Measurements from ENCODE around the gene MAD1L1. TPM values are rescaled to one million over a fixed set of nuclear protein-coding genes. Genes with fewer than 3 reads are reported as not detected.

The MAD1L1 gene
- polyA plus RNA-seq, 1 experiment = 32.0 TPM

DNA sequence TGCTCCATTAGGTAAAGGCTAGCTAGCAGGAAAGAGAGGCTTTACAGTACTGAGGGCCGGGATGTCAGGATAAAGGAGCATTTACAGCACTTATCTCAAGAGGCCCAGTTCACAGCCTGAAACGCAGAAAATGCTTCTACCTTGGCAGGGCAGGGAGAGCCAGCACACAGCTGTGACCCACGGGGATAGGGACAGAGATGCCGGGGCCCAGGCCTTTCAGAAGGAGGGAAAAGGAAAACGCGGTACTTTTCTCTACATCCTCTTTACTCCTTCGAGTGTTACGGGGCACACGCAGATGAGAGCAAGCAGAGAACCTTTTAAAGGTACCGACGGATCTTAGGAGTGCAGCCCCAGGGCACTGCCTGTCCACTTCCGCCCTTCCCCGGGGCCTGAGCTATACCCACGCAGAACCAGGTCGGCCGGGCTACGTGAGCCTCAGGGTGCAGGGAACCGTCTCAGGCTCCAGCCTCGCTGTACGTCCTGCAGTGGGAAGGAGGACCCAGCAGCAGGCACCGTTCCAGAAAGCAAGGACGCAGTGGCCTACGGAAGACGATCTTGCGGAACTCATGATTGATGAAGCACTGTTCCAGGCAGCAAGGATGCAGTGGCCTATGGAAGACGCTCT is 330.4 kb downstream of the MAD1L1 start:
- Histone ChIP-seq H3K36me3 (ENCODE audit: control insufficient read depth, insufficient read depth, low read length) (no peaks in the 10 kb centered on the region), H3K4me3 (ENCODE audit: low read depth, low read length) (no peak overlapping the region), H3K27me3 (ENCODE audit: control insufficient read depth, insufficient read depth, low read length) (no peaks in the 10 kb centered on the region)
- POLR2A ChIA-PET = no interaction called here
- DNase-seq (ENCODE audit: low read depth) = no peak
- TF ChIP-seq, protein P1, sequence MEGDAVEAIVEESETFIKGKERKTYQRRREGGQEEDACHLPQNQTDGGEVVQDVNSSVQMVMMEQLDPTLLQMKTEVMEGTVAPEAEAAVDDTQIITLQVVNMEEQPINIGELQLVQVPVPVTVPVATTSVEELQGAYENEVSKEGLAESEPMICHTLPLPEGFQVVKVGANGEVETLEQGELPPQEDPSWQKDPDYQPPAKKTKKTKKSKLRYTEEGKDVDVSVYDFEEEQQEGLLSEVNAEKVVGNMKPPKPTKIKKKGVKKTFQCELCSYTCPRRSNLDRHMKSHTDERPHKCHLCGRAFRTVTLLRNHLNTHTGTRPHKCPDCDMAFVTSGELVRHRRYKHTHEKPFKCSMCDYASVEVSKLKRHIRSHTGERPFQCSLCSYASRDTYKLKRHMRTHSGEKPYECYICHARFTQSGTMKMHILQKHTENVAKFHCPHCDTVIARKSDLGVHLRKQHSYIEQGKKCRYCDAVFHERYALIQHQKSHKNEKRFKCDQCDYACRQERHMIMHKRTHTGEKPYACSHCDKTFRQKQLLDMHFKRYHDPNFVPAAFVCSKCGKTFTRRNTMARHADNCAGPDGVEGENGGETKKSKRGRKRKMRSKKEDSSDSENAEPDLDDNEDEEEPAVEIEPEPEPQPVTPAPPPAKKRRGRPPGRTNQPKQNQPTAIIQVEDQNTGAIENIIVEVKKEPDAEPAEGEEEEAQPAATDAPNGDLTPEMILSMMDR (IDR thresholded peaks at IDR 0.05; ENCODE audit: insufficient read depth, low read depth, low read length) = no peak
- CTCF ChIA-PET = no interaction called here

DNA sequence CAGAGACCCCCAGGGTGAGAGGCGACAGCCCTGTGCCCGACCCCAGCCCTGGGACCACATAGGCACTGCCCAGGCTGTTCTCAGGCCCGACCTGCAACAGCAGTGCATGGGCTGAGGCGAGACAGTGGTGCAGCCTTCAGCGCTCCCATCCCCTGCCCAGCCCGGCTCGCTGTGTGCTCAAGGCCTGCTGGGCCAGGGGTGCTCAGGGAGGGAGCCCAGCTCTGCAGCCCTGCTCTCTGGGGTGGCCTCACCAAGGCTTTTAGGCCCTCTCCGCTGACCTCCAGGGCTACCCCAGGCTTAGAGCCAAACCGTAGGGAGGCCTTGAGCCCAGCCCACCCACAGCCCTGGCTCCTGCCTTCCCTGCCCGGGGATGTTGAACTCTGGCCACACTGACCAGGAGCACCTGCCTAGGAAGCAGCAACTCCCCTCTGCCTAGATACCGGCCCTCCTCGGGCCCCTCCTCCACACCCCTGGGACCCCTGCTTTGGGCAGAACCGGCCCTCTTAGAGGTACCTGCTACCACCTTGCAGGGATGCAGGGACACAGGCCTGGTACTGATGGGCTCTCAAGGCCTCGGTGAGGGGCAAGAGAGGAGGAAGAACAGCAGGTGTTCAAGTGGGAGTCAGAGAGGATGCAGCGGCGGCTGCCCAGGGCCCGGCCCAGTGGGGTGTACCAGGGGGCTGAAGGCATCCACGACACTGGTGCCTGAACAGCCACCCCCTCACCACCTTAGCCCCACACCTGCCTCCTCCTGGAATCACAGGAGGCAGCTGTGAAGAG is 331.1 kb downstream of the MAD1L1 start:
- CTCF ChIA-PET = no interaction called here
- Histone ChIP-seq H3K4me3 (ENCODE audit: low read depth, low read length) (no peak overlapping the region), H3K27me3 (ENCODE audit: control insufficient read depth, insufficient read depth, low read length) (no peaks in the 10 kb centered on the region), H3K36me3 (ENCODE audit: control insufficient read depth, insufficient read depth, low read length) (no peaks in the 10 kb centered on the region)
- TF ChIP-seq, protein P1 (IDR thresholded peaks at IDR 0.05; ENCODE audit: insufficient read depth, low read depth, low read length) = no peak
- POLR2A ChIA-PET = no interaction called here
- DNase-seq (ENCODE audit: low read depth) = no peak

DNA sequence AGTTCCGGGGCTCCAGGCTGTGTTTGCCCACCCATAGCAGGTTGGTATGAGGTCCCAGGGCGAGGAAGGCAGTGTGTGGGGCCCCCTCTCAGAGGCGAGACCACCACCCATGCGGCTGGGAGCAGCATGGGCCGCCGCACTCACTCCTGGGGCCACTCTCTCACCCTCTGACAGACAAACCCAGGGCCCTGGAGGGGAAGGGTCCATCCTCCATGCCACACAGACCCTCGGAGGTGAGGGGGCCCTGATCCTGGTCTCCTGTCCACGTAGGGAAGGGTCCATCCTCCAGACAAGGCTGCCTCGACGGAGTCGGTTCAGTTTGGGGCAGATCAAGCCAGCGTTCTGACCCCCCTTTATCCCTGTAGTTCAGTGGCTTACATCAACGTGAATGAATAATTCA is 331.9 kb downstream of the MAD1L1 start:
- TF ChIP-seq, protein P1 (IDR thresholded peaks at IDR 0.05; ENCODE audit: insufficient read depth, low read depth, low read length) = no peak
- DNase-seq (ENCODE audit: low read depth) = no peak
- ChIA-PET CTCF (no interaction called here), POLR2A (no interaction called here)
- Histone ChIP-seq H3K36me3 (ENCODE audit: control insufficient read depth, insufficient read depth, low read length) (no peaks in the 10 kb centered on the region; the same call in 1 of the 2 replicates), H3K4me3 (ENCODE audit: low read depth, low read length) (no peak overlapping the region), H3K27me3 (ENCODE audit: control insufficient read depth, insufficient read depth, low read length) (no peaks in the 10 kb centered on the region)

DNA sequence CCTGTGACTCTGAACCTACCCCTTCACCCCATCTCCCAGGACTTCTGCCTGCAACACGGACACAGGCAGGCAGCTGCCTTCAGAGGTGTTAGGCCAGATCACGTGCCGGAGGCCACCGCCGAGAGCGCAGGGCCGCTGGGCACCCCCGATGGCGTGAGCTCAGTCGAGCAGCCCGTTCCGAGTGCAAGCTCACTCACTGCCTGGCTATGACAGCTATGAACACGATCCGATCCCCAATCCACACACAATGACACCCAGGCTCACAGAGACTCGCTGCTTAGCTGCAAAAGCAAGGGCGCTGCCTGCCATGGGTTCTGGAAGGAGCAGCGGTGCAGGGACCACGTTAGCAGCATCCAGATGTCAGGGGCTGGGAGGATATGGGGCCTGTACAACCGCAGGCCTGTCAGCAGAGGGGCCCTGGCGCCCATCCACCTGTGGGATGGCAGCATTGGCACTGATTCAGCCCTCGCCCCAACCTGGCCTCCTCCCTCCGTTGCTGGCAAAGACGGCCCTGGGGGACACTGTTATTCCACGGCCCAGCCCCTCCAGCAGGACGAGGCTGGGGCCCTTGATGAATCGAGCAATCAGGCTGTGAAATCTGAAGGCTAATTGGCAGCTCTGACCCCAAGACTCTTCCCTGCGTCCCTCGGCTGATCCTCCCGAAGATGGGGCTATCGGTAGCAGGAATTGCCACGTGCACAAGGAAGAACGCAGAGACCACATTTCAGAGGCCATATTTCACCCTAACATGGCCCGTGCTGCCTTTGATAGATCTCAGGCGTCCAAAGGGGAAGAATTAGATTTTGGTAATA is 332.6 kb downstream of the MAD1L1 start:
- POLR2A ChIA-PET = no interaction called here
- DNase-seq (ENCODE audit: low read depth) = no peak
- CTCF ChIA-PET = interaction anchor here (0.7 to 1.5 kb wide), 2 partner anchors 12 to 17 kb away, joined by 3 to 4 read pairs; no protein-coding TSS in a partner anchor
- Histone ChIP-seq H3K27me3 (ENCODE audit: control insufficient read depth, insufficient read depth, low read length) (no peaks in the 10 kb centered on the region), H3K4me3 (ENCODE audit: low read depth, low read length) (no peak overlapping the region), H3K36me3 (ENCODE audit: control insufficient read depth, insufficient read depth, low read length) (no peaks in the 10 kb centered on the region; the same call in 1 of the 2 replicates)
- TF ChIP-seq, protein P1 (IDR thresholded peaks at IDR 0.05; ENCODE audit: insufficient read depth, low read depth, low read length) = no peak

DNA sequence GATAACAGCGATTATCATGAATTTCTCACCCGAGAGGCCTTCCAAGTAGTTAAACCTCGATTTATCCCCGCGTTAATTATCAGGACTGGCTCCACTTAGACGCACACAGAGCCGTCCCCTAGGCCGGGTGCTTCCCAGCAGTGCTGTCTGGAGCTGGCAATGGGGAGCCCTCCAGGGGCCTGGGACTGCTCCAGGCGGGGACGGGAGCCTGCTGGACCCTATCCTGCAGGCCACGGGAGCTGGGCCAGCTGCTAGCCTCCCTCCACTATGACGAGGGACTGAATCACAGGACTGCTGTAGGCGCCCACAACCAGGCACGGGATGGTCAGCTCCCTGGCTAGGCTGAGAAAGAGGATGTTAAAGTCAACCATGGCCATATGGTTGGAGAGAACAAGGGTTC is 333.5 kb downstream of the MAD1L1 start:
- H3K4me3 ChIP-seq (ENCODE audit: low read depth, low read length) = no peak overlapping the region
- TF ChIP-seq, protein P1 (IDR thresholded peaks at IDR 0.05; ENCODE audit: insufficient read depth, low read depth, low read length) = no peak
- H3K27me3 ChIP-seq (ENCODE audit: control insufficient read depth, insufficient read depth, low read length) = no peaks in the 10 kb centered on the region
- CTCF ChIA-PET = interaction anchor here (0.7 to 1.5 kb wide), 2 partner anchors 13 to 16 kb away, joined by 3 to 4 read pairs; no protein-coding TSS in a partner anchor
- H3K36me3 ChIP-seq (ENCODE audit: control insufficient read depth, insufficient read depth, low read length) = no peaks in the 10 kb centered on the region; the same call in 1 of the 2 replicates
- DNase-seq (ENCODE audit: low read depth) = no peak
- POLR2A ChIA-PET = no interaction called here
